Neutrophil (primary cell): ENCODE results near the gene LRP2.

Experiments used
- H3K27ac ChIP-seq: fragments of 200-600 bp; sonication (generic); 2 replicates; pipeline ENCODE4 v1.5.1; 2016; ENCODE audit warnings: mild to moderate bottlenecking, moderate library complexity
- H3K27me3 ChIP-seq: fragments of 200-600 bp; sonication (generic); 2 replicates; pipeline ENCODE4 v1.6.0; 2016; ENCODE audit warnings: mild to moderate bottlenecking
- H3K36me3 ChIP-seq: fragments of 200-600 bp; sonication (generic); 2 replicates; pipeline ENCODE4 v1.5.1; 2017
- H3K4me1 ChIP-seq, 2 experiments: fragments of 200-600 bp in 1 of 2; sonication (generic) in 1 of 2; 1 replicate in 1 of 2; 2 replicates in 1 of 2; pipeline versions ENCODE4 v1.5.1 to v1.6.1; 2013 to 2016; ENCODE audit warnings: low read depth in 1 of 2, low read length in 1 of 2, mild to moderate bottlenecking in 1 of 2, moderate library complexity in 1 of 2; ENCODE audit not compliant: control insufficient read depth in 1 of 2, insufficient read depth in 1 of 2
- H3K4me3 ChIP-seq, 2 experiments: fragments of 200-600 bp in 1 of 2; sonication (generic) in 1 of 2; 1 replicate in 1 of 2; 2 replicates in 1 of 2; pipeline ENCODE4 v1.5.1; 2013 to 2016; ENCODE audit warnings: low read depth in 1 of 2, low read length in 1 of 2, mild to moderate bottlenecking in 1 of 2, moderate library complexity in 1 of 2
- H3K9me3 ChIP-seq: fragments of 200-600 bp; sonication (generic); 2 replicates; pipeline ENCODE4 v1.5.1; 2016
- TF ChIP-seq, protein P1 (sequence below): fragments of 200-600 bp; sonication (generic); IDR thresholded peaks from 2 replicates; pipeline ENCODE4 v1.5.1; 2016; ENCODE audit warnings: antibody characterized with exemption

LRP2 gene

DNA sequence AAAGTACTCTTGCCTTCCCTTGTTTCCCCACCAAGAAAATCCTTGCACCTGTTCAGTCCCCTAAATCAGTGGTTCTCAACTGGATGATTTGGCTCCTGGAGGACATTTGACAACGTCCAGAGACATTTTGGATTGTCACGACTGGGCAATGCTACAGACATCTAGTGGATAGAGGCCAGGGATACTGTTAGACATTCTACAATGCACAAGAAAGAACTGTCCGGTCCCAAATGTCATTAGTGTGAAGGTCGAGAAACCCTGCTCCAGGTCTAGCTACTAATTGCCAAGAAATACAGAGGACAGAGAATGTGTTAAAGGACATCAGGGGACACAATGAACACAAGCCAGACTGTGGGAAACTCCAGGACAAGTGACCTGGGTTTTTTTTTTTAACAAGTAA, 60.0 kb downstream of the LRP2 start:
- H3K27me3 ChIP-seq: peaks cover 44% of the 10 kb centered on the region
- H3K9me3 ChIP-seq: no peaks in the 10 kb centered on the region
- H3K36me3 ChIP-seq: no peaks in the 10 kb centered on the region
- H3K27ac ChIP-seq: no peak overlapping the region
- no peaks in the 10 kb centered on the region for H3K4me1 ChIP-seq
- TF ChIP-seq, protein P1, sequence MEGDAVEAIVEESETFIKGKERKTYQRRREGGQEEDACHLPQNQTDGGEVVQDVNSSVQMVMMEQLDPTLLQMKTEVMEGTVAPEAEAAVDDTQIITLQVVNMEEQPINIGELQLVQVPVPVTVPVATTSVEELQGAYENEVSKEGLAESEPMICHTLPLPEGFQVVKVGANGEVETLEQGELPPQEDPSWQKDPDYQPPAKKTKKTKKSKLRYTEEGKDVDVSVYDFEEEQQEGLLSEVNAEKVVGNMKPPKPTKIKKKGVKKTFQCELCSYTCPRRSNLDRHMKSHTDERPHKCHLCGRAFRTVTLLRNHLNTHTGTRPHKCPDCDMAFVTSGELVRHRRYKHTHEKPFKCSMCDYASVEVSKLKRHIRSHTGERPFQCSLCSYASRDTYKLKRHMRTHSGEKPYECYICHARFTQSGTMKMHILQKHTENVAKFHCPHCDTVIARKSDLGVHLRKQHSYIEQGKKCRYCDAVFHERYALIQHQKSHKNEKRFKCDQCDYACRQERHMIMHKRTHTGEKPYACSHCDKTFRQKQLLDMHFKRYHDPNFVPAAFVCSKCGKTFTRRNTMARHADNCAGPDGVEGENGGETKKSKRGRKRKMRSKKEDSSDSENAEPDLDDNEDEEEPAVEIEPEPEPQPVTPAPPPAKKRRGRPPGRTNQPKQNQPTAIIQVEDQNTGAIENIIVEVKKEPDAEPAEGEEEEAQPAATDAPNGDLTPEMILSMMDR: no peak
- H3K4me3 ChIP-seq: no peak overlapping the region

DNA sequence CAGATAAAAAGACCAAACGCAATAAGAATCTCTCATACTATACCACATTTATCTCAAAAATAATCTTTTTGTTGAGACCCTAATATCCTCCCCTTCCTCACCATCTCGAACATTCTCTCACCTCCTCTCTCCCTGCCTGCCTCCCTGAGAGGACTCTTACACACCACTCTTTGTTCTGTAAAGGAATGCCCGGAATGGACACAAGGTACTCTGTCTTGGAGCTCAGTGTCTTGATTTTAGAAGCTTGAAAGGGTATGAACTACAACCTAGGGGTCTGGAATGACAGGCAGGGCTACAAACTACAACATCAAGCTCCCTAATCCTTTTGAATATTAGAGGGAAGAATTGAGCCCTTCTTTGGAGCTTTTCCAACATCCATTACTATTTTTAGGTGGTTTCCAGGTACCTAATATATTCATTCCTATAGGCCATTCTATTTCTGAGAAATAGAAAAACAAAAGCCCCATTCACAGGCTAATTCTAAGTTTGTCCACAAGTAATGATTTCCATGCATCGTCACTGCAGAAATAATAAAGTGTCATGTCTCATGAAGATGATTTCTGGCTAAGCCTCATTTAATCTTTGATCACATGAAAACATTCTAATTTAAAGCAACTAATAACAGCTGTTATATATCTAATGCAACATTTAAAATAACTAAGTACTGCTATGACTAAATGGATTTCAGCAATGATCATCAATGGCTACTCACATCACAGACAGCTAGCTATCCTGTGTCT, 60.6 kb downstream of the LRP2 start:
- no peaks in the 10 kb centered on the region for H3K9me3 ChIP-seq
- H3K4me3 ChIP-seq: no peak overlapping the region
- no peak overlapping the region for H3K27ac ChIP-seq
- H3K36me3 ChIP-seq: no peaks in the 10 kb centered on the region
- TF ChIP-seq, protein P1: no peak
- no peaks in the 10 kb centered on the region for H3K4me1 ChIP-seq
- peaks cover 44% of the 10 kb centered on the region for H3K27me3 ChIP-seq

DNA sequence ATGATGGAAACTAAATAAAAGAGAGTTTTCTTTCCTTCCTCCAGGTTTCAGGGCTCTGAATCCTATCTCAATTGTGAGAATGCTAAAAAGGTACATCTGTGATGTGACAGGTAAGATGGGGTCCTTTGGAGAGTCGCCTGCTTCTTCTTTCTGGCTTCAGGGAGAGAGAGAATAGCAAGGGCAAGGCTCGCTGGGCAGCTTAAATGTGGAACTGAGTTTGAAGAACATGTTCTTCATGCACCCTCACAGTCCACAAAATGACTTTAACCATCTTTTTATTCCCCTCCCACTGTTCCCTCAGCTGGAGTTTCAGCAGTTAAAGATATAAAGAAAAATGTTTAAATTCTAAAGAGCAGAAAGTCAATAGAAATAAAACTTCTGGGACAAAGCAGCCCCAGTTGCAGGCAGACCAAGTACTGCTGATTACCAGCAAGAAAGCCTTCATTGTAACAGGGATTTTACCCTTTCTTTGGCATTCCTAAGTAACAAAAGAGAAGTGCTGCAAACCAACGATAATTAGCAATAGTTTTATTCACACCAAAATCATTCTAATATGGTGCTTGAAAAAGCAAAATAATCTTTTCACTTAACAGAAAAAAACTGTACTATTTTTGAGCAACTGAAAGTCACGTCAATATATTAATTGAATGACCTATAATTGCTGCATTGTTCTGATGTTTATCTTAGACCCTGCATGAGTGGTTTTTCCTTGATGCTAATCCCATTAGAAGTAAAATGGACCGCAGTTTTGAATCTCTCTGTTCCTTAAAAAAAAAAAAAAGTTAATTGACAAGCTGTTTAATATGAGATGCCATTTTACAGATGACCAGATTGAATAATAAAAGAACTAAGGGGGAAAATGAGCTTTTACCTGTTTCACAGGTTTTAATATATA, 61.5 kb downstream of the LRP2 start:
- no peak overlapping the region for H3K27ac ChIP-seq
- TF ChIP-seq, protein P1: no peak
- H3K4me1 ChIP-seq: no peaks in the 10 kb centered on the region
- no peaks in the 10 kb centered on the region for H3K36me3 ChIP-seq
- H3K9me3 ChIP-seq: no peaks in the 10 kb centered on the region
- no peak overlapping the region for H3K4me3 ChIP-seq
- H3K27me3 ChIP-seq: peaks cover 44% of the 10 kb centered on the region

DNA sequence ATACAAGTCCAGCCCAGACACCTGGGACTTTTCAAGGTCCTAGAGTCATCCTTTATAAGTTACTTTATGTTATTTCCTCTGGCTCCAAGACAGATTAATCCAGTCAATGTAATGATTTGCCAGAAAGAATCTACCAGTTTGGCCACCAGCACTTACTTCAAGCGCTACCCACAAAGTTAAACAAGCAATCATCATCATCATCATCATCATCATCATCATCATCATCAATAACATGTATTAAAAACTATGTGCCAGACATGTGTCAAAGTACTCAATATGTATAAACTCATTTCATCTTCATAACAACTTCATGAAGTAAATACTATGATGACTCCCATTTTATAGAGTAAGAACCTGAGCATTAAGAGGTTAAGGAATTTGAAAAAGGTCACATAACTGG, 64.3 kb downstream of the LRP2 start:
- Histone ChIP-seq H3K4me3 (no peak overlapping the region), H3K9me3 (no peaks in the 10 kb centered on the region), H3K4me1 (no peaks in the 10 kb centered on the region), H3K36me3 (no peaks in the 10 kb centered on the region), H3K27me3 (peaks cover 41% of the 10 kb centered on the region), H3K27ac (no peak overlapping the region)
- TF ChIP-seq, protein P1: no peak

DNA sequence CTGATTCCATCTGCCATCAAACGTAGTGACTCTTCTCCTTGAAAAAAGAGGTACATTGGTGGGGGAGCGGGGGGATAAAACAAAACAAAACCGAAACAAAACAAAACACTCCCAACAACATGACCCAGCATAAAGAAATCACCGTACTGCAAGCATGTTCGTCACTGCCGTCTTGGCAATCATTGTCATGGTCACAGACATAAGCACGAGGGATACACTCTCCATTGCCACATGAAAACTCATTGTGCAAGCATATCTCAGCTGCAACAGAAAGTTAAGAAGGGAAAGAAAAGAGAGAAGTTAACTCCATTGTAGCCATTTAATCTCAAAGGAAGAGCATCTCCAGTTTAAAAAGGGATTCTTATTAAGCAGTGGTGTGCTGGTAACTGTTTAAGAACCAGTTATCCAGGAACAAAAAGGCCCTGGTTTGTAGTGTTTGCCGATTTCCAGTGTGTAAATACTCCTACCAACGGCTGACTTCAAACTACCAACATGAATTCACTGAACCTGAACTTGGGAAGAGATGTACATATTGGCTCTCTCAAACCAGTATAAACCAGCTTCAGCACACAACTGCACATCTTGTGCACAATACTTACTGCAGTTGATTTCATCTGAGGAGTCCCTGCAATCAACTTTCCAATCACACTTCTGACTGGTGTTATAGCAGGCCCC, 68.2 kb downstream of the LRP2 start:
- TF ChIP-seq, protein P1: no peak
- Histone ChIP-seq H3K27ac (no peak overlapping the region), H3K4me1 (no peaks in the 10 kb centered on the region), H3K27me3 (peaks cover 12% of the 10 kb centered on the region), H3K36me3 (no peaks in the 10 kb centered on the region), H3K9me3 (no peaks in the 10 kb centered on the region), H3K4me3 (no peak overlapping the region)
